Loucy (cell line): ENCODE results near the gene GPR151.

Experiments used
- CTCF ChIP-seq: fragments of 200-600 bp; sonication (generic); conservative IDR thresholded peaks from 2 replicates; pipeline ENCODE4 v1.5.1; 2014; ENCODE audit warnings: mild to moderate bottlenecking, antibody characterized with exemption, low read length
- EZH2phosphoT487 ChIP-seq: fragments of 200-600 bp; IDR thresholded peaks from 2 replicates; pipeline ENCODE4 v1.6.1; 2018; ENCODE audit warnings: antibody characterized with exemption, mild to moderate bottlenecking, moderate library complexity, borderline replicate concordance

GRCh38 chr5:146538432-146538831 is 22.4 kb upstream of the GPR151 start:
- TF ChIP-seq CTCF (no peak), EZH2phosphoT487 (no peak)
